ENCODE results near the gene SLC28A1.

DNA sequence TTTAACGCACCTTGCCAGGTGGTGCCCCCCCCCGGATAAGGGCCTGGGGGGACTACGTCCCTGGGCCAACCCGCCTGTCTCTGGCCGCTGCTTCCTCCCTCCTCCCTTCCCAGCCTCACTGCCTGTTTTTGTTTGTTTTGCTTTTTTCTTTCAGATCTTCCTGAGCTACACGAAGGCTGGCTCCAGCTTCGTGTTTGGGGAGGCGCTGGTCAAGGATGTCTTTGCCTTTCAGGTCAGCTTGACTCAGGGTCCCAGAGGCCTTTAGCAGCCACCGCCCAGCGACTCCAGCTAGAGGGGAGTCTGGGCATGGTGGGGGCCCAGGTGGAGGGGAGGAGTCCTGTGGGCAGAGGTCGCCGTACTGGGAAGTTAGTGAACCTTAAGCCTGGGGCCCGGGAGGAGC lies 24.1 kb downstream of the SLC28A1 start:
- TF ChIP-seq, protein P1, sequence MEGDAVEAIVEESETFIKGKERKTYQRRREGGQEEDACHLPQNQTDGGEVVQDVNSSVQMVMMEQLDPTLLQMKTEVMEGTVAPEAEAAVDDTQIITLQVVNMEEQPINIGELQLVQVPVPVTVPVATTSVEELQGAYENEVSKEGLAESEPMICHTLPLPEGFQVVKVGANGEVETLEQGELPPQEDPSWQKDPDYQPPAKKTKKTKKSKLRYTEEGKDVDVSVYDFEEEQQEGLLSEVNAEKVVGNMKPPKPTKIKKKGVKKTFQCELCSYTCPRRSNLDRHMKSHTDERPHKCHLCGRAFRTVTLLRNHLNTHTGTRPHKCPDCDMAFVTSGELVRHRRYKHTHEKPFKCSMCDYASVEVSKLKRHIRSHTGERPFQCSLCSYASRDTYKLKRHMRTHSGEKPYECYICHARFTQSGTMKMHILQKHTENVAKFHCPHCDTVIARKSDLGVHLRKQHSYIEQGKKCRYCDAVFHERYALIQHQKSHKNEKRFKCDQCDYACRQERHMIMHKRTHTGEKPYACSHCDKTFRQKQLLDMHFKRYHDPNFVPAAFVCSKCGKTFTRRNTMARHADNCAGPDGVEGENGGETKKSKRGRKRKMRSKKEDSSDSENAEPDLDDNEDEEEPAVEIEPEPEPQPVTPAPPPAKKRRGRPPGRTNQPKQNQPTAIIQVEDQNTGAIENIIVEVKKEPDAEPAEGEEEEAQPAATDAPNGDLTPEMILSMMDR (IDR thresholded peaks at IDR 0.05; ENCODE audit: poor library complexity) = no peak
- TF ChIP-seq EZH2phosphoT487 (IDR thresholded peaks at IDR 0.05; ENCODE audit: low read depth, severe bottlenecking, unreplicated experiment) = no peak
- no peak for TF ChIP-seq EZH2 (IDR thresholded peaks at IDR 0.05; ENCODE audit: borderline replicate concordance)

All from hepatocyte (in vitro differentiated cells).